KOPT-K1 (cell line): Measurements from ENCODE around the gene LRP1.
A peak's percentile ranks its signal among the peaks of the same experiment; 100 is the strongest.

Experiments
- H3K27ac ChIP-seq: fragments of 200-600 bp; sonication (generic); 2 replicates; pipeline ENCODE4 v1.5.1; 2016; ENCODE audit warnings: antibody characterized with exemption, mild to moderate bottlenecking, low read depth, low read length; ENCODE audit not compliant: poor library complexity, severe bottlenecking
- H3K36me3 ChIP-seq: fragments of 200-600 bp; sonication (generic); 2 replicates; pipeline ENCODE4 v1.5.1; 2017; ENCODE audit warnings: antibody characterized with exemption, mild to moderate bottlenecking, low read length, moderate library complexity; ENCODE audit not compliant: insufficient read depth
- H3K9me3 ChIP-seq: fragments of 200-600 bp; sonication (generic); 2 replicates; pipeline ENCODE4 v1.5.1; 2017; ENCODE audit warnings: antibody characterized with exemption, low read length, mild to moderate bottlenecking; ENCODE audit not compliant: insufficient read depth, poor library complexity, severe bottlenecking

LRP1 gene

DNA sequence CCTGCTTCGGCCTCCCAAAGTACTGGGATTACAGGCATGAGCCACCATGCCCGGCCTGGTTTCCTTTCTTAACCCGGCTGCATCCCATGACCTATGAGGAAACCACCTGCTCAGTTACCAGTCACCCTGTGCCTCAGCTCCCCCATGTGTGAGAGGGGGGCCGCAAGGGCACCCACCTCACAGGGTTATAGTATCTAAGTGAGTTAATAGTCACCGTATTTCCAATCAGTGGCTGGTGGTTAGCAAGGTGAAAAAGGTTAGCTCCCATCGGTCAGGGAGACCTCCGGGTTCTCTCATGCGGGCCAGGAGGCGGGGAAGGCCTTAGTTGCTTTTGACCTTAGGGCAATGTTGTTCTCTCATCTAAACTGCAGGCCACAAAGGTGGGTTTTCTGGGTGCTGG lies 6.7 kb downstream of the LRP1 start:
- H3K36me3 ChIP-seq = no peaks in the 10 kb centered on the region
- H3K9me3 ChIP-seq = no peaks in the 10 kb centered on the region
- no peak overlapping the region for H3K27ac ChIP-seq

DNA sequence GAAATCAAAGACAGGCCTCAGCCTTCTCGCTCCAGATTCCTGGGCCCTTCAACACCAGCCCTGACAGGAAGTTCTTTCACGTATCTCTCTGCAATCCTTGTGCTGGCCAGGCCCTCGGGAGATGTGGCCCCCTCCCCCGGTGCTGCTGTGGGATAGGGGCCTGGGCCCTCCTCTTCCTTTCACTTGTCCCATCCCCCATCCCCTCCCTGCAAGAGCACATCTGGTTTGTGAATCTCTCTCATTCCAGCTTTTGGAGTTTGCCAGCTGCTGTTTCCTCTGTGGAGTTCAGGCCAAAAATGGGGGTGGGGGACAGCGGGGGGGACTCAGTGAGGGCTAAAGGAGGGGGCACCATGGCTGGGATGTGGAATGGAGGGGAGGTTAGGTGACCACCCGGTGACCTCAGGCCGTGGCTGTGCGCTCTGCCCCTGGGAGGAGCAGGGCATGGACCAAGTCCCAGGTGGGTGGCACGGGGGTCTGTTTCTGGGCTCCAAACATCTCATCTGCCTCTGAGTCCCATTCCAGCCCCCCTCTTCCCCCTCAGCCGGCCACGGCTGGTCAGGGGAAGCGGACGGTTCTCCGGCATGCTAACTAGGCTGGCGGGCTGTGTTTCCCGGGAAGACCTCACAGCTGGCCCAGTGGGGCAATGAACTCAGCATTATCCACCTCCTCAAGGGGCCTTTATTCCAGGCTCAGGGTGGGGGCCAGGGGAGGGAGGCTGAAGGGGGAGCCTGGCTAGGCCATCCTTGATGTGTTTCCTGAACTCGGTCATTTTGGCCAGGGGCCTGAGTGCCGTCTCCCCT lies 7.4 kb downstream of the LRP1 start:
- Histone ChIP-seq H3K27ac (no peak overlapping the region), H3K36me3 (no peaks in the 10 kb centered on the region), H3K9me3 (no peaks in the 10 kb centered on the region)

DNA sequence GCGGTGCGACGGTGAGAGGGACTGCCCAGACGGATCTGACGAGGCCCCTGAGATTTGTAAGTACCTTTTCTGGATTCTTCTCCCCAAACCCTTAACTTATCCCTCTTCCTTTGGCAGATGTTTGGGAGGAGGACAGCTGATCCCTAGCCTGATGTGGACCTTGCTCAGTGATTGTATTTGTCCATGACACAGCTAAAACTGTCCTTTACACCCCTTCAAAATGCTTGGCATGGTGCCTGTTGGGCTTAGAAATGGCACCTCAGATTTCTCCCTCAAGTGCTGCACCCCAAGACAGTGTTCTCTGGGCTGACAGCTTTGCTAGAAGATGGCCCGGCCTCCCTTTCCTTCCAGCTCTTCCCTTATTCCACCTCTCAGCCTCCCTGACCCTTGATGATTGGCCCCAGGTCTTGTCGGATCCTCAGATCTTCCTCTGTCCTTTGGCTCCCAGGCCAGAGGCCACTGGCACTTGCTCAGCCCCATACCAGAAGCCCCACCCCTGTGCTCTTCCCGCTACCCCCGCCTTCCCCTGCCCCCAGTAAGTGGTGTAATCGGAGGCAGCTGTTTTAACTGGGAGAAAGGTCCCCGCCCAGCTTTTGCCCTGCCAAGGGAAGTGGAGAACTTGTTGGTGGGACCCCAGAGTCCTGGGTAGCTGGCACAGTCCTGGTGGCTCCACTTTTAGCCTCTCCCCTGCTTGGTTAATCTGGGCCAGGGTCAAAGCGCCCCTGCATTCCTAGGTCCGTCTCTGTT lies 10.4 kb downstream of the LRP1 start:
- H3K27ac ChIP-seq = no peak overlapping the region
- H3K9me3 ChIP-seq = no peaks in the 10 kb centered on the region
- no peaks in the 10 kb centered on the region for H3K36me3 ChIP-seq

DNA sequence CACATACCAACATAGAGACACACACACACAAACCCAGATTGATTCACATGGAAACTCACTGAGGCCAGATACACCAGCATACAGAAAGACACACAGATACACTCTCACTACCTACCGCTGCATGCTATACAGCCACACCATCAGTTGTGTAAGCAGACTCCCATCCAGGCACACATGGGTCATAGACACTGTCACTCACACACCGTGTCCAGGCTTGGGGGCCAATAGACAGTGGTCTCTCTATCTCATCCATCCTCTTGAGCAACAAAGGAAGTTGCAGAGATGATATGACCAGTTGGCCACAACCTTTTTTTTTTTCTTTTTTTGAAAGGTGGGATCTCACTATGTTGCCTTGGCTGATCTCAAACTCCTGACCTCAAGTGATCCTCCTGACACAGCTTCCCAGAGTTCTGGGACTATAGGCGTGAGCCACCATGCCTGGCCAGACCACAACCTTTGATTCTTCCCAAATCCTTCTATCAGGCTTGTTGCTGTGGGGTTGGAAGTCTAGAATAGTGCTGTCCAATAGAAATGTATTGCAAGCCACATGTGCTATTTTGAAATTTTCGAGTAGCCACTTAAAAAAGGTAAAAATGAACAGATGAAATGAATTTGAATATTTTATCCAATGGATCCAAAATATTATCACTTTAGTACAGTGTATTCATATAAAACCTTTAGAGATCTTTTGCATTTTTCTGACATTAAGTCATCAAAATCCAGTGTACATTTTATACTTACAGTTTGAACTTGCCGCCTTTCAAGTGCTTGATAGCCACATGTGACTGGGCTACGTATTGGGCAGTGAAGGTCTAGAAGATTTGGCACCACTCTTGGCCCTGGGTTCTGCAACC lies 11.7 kb downstream of the LRP1 start:
- no peaks in the 10 kb centered on the region for H3K36me3 ChIP-seq
- no peak overlapping the region for H3K27ac ChIP-seq

DNA sequence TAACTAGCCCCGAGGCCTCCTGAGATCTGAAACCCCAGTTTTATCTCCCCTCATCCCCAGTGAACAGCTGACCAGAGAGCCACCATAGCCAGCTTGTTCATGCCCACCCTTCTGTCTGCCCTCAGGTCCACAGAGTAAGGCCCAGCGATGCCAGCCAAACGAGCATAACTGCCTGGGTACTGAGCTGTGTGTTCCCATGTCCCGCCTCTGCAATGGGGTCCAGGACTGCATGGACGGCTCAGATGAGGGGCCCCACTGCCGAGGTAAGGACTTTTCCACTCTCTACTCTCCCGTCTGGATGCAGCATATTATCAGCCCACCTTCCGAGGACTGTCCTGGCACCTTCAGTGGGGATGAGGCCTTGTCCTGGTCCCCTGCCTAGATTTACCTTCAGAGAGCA lies 13.0 kb downstream of the LRP1 start:
- Histone ChIP-seq H3K36me3 (no peaks in the 10 kb centered on the region), H3K27ac (no peak overlapping the region), H3K9me3 (no peaks in the 10 kb centered on the region)

More for the DNA sequence above, 11.7 kb downstream of the LRP1 start:
- H3K9me3 ChIP-seq = no peaks in the 10 kb centered on the region

DNA sequence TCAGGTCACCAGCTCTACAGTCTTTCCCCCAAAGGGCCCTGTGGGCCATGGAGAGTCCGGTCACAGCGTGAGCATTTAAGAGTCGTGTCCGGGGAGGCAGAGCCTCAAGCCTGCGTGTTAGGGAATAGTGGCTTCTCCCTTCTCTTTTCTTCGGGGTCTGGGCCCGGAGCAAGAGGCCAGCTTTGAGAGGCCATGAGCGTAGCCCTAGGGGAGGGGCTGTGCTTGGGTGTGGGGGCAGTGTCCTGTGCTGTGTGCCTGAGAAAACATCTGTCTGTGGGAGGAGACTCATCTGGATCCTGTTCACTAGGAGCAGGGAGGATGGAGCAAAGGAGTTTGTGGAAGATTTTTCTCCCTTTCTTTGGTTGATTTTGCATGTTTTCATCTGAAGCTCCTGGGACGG lies 13.8 kb downstream of the LRP1 start:
- Histone ChIP-seq H3K36me3 (no peaks in the 10 kb centered on the region), H3K27ac (no peak overlapping the region), H3K9me3 (no peaks in the 10 kb centered on the region)

DNA sequence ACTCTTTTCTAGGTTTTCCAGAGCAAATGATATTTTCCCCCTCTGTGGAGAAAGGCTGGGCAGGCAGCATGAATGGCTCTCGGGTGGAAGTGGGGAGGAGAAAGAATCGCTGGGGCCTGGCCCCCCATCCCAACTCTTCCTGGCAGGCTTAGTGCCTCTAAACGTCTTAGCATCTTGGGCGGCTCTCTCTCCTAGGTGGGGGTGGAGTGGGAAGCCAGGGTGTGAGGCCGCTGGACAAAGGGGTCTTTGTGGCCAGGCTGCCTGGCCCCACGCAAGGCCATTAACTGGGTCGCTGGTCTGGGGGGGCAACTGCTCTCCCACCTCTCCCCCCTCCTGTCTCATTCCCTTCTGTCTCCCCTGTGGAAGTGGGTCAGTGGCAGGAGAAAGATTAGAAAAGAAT lies 14.4 kb downstream of the LRP1 start:
- H3K9me3 ChIP-seq = no peaks in the 10 kb centered on the region
- H3K27ac ChIP-seq = no peak overlapping the region
- H3K36me3 ChIP-seq = no peaks in the 10 kb centered on the region

DNA sequence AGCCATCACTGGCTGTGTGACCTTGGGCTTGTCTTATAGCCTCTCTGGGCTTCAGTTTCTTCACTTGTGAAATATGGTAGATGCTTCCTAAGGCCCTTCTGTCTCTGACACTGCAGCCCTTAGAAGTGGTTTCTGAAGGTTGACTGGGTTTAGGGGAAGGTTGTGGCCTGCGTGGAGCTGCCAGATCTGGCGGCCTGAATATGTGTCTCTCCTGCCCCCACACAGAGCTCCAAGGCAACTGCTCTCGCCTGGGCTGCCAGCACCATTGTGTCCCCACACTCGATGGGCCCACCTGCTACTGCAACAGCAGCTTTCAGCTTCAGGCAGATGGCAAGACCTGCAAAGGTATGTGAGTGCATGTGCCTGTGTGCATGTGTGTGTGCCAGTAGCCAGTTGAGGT lies 15.2 kb downstream of the LRP1 start:
- Histone ChIP-seq H3K36me3 (no peaks in the 10 kb centered on the region), H3K27ac (peak overlapping the region; percentile 27), H3K9me3 (no peaks in the 10 kb centered on the region)

DNA sequence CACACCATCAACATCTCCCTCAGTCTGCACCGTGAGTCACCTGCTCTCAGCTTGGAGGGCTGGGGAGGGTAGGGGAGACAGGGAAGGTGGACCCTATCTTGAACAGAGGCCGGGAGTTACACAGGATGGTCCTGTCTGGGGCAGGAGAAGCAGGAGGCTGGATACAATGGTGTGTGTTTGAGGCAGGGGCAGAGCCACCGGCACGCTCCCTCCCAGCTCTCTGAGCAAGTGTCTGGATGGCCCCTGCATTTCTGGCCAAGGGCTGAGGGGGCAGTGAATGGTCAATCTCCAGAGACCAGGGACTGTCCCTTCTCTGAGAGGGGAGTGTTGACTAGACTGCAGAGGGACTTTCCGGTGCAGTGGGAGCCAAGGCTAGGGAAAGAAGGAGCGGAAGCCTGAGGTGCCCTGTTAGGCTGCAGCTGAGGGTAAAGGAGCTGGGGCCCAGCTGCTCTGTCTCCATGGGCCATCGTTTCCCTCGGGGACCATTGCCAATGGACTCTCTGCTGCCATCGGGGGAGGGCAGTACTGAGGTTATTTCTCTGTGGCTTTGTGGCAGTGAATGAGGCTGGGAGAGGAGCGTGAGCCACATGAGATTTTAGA lies 17.3 kb downstream of the LRP1 start:
- no peak overlapping the region for H3K27ac ChIP-seq
- no peaks in the 10 kb centered on the region for H3K36me3 ChIP-seq
- no peaks in the 10 kb centered on the region for H3K9me3 ChIP-seq

DNA sequence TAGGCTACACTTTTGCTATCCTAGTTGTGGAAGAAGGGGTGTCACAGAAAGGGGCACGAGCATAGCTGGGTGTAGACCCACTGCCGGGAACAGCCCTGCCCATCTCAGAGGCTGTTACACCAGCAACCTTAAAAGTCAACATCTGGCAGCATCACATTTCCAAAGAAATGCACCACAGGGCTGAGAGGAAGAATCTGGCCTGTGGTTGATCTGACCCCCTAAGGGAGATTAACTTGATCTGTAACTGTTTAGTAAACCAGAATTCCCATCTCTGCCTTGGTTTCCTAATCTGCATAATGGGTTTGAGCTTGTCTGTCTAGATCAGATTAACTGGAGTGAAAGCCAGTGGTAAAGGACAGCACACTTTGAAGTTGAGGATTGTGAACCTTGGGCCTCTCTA lies 17.8 kb downstream of the LRP1 start:
- H3K36me3 ChIP-seq = no peaks in the 10 kb centered on the region
- no peak overlapping the region for H3K27ac ChIP-seq
- no peaks in the 10 kb centered on the region for H3K9me3 ChIP-seq

DNA sequence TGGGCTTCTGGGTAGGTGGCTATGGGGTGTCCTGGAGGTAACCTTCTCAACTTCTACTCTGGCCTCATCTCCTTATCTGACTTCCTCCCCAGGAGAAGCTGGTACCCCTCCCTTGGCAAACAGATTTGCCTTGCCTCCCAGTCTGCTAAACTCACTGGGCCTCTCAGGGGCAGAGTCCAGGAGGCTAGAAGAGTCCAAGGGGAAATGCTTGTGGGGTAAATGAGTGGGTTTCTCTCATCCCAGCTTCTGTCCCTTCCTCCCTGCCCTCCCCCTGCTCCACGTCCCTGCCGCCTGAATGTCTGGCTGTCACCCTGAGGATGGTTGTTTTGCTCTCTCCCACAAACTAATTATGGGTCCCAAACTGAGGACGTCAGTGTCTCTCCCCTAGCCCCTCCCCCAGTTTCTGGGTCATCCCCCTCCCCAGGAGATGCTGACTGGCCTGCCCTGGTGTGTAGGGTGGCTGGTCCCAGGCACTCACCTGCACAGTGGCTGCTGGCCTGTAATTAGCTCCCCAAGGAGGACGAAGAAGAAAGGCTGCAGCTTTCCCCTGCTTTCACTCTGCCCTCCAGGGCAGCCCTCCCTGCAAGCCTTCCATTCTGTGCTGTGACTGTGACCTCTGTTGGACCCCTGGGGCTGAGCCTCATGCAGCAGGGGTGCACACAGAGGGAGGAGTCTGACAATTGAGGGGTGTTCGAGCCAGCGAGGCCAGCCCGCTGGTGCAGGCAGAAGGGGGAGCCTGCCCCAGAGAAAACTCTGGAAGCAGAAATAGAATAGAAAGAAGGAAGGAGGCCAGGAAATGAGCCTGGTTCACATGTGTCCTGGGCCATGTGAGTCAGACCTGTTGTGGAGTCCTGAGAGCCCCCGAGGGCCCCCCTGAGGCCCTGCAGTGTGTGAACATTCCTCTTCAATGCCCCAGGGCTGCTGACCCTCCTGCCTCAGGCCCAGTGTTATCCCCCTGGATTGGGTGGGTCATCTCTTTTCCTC lies 19.0 kb downstream of the LRP1 start, which contains the start of gene LRP1-AS:
TSS of gene LRP1-AS (minus strand) at position 659 of the 984 bp plus-strand sequence.
- no peaks in the 10 kb centered on the region for H3K9me3 ChIP-seq

DNA sequence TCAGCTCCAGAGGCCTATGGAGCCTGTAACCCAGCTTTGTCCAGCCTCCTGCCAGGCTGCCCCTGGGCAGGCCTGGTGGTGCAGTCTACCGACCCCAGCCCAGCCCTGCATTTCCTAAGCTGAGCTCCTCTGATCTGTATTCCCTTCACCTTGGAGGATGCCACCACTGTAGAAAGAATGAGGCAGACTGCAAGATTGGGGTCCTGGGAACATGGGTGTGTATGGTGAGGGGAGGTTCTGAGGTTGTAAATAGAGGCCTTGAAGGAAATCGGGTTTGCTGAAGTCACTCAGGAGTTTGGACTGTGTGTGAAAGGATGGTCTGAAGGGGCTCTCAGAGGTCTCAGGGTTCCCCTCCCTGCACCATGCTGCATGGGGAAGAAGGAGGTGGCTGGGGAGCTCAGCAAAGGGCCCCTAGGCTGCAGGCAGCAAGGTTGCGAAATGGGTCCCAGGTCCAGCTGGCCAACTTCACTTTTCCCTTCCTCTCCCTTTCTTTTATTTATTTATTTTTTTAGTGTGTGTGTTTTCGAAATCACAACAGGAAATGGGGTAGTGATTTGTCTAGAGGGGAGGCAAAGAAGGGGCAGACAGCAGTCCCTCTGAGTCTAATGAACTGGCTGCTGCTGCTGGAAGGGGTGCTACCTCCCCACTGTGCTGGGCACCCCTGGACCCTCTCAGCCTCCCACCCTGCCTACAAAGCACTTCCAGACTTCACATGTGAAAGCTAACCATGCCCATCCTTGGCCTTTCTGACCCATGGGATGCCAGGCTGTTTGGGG lies 20.4 kb downstream of the LRP1 start:
- Histone ChIP-seq H3K9me3 (no peaks in the 10 kb centered on the region), H3K36me3 (no peaks in the 10 kb centered on the region), H3K27ac (no peak overlapping the region)

More for the DNA sequence above, 19.0 kb downstream of the LRP1 start, which contains the start of gene LRP1-AS:
- no peaks in the 10 kb centered on the region for H3K36me3 ChIP-seq
- no peak within 1 kb of the TSS for H3K27ac ChIP-seq

DNA sequence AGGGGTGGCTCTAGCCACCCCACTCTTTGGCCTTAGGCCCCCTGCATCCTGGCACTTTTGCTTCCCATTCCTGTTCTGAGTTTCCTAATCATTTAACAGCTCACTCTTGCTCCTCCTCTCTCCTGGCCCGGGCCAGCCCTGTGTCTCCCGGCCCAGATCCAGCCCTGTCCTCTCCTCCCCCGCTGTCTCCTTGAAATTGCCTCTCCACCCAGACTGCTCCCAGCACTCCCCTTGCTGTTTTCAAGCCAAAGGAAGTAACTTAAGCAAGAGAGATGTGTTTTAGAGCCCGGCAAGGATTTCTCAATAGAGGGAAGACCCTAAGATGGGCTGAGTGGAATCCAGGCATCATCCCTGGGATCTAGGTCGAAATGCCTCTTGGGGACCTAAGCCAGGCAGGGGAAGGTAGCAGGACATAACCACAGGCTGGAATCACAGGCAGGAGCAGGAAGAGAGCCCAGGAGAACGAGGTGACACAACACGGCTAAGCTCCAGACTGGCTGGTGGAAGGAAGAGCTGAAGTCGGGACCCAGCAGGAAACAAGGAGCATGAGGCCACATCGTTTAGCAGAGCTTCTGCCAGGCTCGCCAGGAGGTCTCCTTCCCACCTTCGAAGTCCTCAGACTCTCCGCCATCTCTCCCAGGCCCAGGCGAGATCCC lies 21.1 kb downstream of the LRP1 start:
- Histone ChIP-seq H3K36me3 (no peaks in the 10 kb centered on the region), H3K9me3 (no peaks in the 10 kb centered on the region), H3K27ac (no peak overlapping the region)
